ENCODE results near the gene AKAP14.
"Not testable (repeated sequence)": the region's sequence is repeated elsewhere in the genome, so short reads cannot be mapped to it uniquely, and the experiment has no call there.

The AKAP14 gene

DNA sequence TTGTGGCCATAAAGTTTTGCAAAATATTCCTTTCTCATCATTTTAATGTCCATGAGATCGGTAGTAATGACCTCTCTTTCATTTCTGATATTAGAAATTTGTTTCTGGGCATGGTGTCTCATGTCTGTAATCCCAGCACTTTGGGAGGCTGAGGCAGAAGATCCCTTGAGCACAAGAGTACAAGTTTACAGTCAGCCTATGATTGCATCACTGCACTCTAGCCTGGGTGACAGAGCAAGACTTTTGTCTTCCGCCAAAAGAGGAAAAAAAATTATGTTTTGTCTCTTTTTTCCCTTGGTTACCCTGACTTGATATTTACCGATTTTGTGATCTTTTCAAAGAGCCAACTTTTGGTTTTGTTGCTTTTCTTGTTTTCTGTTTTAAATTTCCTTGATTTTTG, 58.7 kb downstream of the AKAP14 start:
- DNase-seq (ENCODE audit: low read depth): no peak
- TF ChIP-seq, protein P1, sequence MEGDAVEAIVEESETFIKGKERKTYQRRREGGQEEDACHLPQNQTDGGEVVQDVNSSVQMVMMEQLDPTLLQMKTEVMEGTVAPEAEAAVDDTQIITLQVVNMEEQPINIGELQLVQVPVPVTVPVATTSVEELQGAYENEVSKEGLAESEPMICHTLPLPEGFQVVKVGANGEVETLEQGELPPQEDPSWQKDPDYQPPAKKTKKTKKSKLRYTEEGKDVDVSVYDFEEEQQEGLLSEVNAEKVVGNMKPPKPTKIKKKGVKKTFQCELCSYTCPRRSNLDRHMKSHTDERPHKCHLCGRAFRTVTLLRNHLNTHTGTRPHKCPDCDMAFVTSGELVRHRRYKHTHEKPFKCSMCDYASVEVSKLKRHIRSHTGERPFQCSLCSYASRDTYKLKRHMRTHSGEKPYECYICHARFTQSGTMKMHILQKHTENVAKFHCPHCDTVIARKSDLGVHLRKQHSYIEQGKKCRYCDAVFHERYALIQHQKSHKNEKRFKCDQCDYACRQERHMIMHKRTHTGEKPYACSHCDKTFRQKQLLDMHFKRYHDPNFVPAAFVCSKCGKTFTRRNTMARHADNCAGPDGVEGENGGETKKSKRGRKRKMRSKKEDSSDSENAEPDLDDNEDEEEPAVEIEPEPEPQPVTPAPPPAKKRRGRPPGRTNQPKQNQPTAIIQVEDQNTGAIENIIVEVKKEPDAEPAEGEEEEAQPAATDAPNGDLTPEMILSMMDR (IDR thresholded peaks at IDR 0.05; ENCODE audit: control insufficient read depth, extremely low read depth, insufficient read depth): no peak
- no peak overlapping the region for H3K4me3 ChIP-seq (ENCODE audit: low read depth, low read length)

DNA sequence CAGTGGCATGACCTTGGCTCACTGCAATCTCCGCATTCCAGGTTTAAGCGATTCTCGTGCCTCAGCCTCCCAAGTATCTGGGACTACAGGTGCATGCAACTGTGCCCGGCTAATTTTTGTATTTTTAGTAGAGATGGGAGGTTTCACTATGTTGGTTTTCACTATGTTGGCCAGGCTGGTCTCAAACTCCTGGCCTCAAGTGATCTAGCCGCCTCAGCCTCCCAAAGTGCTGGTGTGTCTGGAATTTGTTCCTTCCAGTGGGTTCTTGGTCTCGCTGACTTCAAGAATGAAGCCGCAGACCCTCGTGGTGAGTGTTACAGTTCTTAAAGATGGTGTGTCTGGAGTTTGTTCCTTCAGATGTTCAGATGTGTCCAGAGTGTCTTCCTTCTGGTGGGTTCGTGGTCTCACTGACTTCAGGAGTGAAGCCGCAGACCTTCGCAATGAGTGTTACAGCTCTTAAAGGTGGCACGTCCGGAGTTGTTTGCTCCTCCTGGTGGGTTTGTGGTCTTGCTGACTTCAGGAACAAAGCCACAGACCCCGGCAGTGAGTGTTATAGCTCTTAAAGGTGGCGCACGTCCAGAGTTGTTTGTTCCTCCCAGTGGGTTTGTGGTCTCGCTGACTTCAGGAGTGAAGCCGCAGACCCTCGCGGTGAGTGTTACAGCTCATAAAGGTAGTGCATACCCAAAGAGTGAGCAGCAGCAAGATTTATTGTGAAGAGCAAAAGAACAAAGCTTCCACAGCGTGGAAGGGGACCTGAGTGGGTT, 60.3 kb downstream of the AKAP14 start:
- not testable (repeated sequence) for DNase-seq (ENCODE audit: low read depth); H3K4me3 ChIP-seq (ENCODE audit: low read depth, low read length)

DNA sequence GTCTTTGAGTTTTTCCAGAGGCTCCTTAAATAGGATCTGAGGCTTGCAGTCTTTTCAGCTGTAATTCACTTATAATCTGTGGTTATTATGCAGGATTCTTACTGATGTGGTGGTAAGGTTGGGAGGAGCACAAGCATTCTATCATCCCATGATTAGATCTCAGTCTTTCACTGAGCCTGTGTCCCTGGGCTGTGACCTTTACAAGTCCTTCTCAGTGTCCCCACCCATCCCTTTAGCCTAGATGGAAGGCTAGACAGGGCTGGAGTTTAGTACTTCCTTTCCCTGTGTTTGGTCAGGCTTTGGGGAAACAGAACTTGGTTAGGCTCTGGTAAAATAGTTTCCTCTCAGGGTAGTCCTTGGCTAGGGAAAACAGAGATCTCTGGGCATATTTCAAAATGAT, 64.9 kb downstream of the AKAP14 start:
- DNase-seq (ENCODE audit: low read depth): no peak
- TF ChIP-seq, protein P1 (IDR thresholded peaks at IDR 0.05; ENCODE audit: control insufficient read depth, extremely low read depth, insufficient read depth): no peak
- H3K4me3 ChIP-seq (ENCODE audit: low read depth, low read length): no peak overlapping the region

DNA sequence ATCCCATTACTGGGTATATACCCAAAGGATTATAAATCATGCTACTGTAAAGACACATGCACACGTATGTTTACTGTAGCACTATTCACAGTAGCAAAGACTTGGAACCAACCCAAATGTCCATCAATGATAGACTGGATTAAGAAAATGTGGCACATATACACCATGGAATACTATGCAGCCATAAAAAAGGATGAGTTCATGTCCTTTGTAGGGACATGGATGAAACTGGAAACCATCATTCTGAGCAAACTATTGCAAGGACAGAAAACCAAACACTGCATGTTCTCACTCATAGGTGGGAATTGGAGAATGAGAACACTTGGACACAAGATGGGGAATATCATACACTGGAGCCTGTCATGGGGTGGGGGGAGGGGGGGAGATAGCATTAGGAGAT, 71.1 kb downstream of the AKAP14 start:
- not testable (repeated sequence) for DNase-seq (ENCODE audit: low read depth)

More for the DNA sequence above, 71.1 kb downstream of the AKAP14 start:
- H3K4me3 ChIP-seq (ENCODE audit: low read depth, low read length): not testable (repeated sequence)
